Muscle of leg (tissue), 11 donors: ENCODE results near the gene LRRC45. TPM values are rescaled to one million over a fixed set of nuclear protein-coding genes. Genes with fewer than 3 reads are reported as not detected.

Experiments used
- DNase-seq: peaks from one replicate; pipeline ENCODE4 v3.0.0; 2013
- H3K27ac ChIP-seq: one replicate; pipeline ENCODE4 v1.5.1; 2013; ENCODE audit warnings: mild to moderate bottlenecking, low read length, control low read depth
- H3K27me3 ChIP-seq: one replicate; pipeline ENCODE4 v1.6.1; 2013; ENCODE audit warnings: low read length; ENCODE audit not compliant: control insufficient read depth, insufficient read depth
- H3K36me3 ChIP-seq: one replicate; pipeline ENCODE4 v1.6.1; 2013; ENCODE audit warnings: low read length; ENCODE audit not compliant: control insufficient read depth, insufficient read depth
- H3K4me1 ChIP-seq: one replicate; pipeline ENCODE4 v1.6.1; 2013; ENCODE audit warnings: low read length; ENCODE audit not compliant: control insufficient read depth, insufficient read depth
- H3K4me3 ChIP-seq: one replicate; pipeline ENCODE4 v1.5.1; 2013; ENCODE audit warnings: low read length, control low read depth
- H3K9me3 ChIP-seq: replicated peaks from 2 replicates; pipeline ENCODE4 v1.6.1; 2013; ENCODE audit warnings: low read depth, low read length; ENCODE audit not compliant: control insufficient read depth
- WGBS: methylation state at CpG from one replicate; pipeline ENCODE4 v1.1.5; 2013; ENCODE audit warnings: missing lambda C conversion rate; ENCODE audit not compliant: insufficient coverage; 5-methylcytosine and 5-hydroxymethylcytosine counted together
- polyA plus RNA-seq, 8 donors: library from polyadenylated mRNA; unstranded; fragments of 120-200 nt; gene quantifications; one replicate each; pipeline versions ENCODE4 v1.2.1 to v1.2.3, GENCODE V29; 2013; ENCODE audit warnings: inconsistent platforms in 1 of 8, low replicate concordance in 1 of 8; ENCODE audit not compliant: insufficient read length in 8 of 8, insufficient read depth in 1 of 8
- total RNA-seq: library from RNA; stranded (reverse); fragments of 120-200 nt; gene quantifications from one replicate; pipeline ENCODE4 v1.2.4, GENCODE V29; 2013

Gene LRRC45
- total and polyA plus RNA-seq, 9 donors: 8.4 to 12.3 (median 9.7) TPM

GRCh38 chr17:82028966-82029365 is 5.9 kb downstream of the LRRC45 start:
- Histone ChIP-seq H3K9me3 (no peaks in the 10 kb centered on the region), H3K27me3 (peaks cover 11% of the 10 kb centered on the region), H3K4me3 (no peak overlapping the region), H3K36me3 (peaks cover 5% of the 10 kb centered on the region), H3K27ac (no peak overlapping the region), H3K4me1 (peaks cover 32% of the 10 kb centered on the region)
- DNase-seq: no peak
- 94% methylated on average over 5 of the region's 9 CpGs for WGBS

GRCh38 chr17:82029391-82029790 is 6.3 kb downstream of the LRRC45 start:
- Histone ChIP-seq H3K4me3 (no peak overlapping the region), H3K27me3 (peaks cover 11% of the 10 kb centered on the region), H3K27ac (no peak overlapping the region), H3K36me3 (peaks cover 8% of the 10 kb centered on the region), H3K9me3 (no peaks in the 10 kb centered on the region), H3K4me1 (peaks cover 28% of the 10 kb centered on the region)
- WGBS: 86% methylated on average over 14 of the region's 16 CpGs
- DNase-seq: no peak

DNA sequence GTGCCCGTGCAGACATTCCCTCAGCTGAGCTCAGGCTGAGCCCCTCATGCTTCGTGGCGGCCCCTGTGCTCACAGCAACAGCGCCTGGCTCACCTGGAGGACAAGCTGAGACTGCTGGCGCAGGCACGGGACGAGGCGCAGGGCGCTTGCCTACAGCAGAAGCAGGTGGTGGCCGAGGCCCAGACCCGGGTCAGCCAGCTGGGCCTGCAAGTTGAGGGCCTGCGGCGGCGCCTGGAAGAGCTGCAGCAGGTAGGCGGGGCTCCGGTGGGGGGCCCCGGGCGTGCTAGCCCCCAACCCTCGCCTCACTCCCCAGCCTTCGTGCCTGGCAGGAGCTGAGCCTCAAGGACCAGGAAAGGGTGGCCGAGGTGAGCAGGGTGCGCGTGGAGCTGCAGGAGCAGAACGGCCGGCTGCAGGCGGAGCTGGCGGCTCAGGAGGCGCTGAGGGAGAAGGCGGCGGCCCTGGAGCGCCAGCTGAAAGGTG is 6.9 kb downstream of the LRRC45 start:
- Histone ChIP-seq H3K9me3 (no peaks in the 10 kb centered on the region), H3K36me3 (peaks cover 8% of the 10 kb centered on the region), H3K4me1 (peaks cover 27% of the 10 kb centered on the region), H3K27me3 (peaks cover 11% of the 10 kb centered on the region), H3K4me3 (no peak overlapping the region), H3K27ac (no peak overlapping the region)
- DNase-seq: no peak
- WGBS: 40% methylated on average over 30 of the region's 31 CpGs

- H3K27ac ChIP-seq: peak overlapping the region; percentile 55
- peaks cover 8% of the 10 kb centered on the region for H3K36me3 ChIP-seq
- peaks cover 11% of the 10 kb centered on the region for H3K27me3 ChIP-seq
- 1% methylated on average over 94 of the region's 94 CpGs for WGBS
- H3K4me3 ChIP-seq: peak overlapping the region; percentile 49
- peak; percentile 82 for DNase-seq
- peaks cover 27% of the 10 kb centered on the region for H3K4me1 ChIP-seq
- no peaks in the 10 kb centered on the region for H3K9me3 ChIP-seq
Observed at GRCh38 chr17:82030470-82031302, 7.6 kb downstream of the LRRC45 start.

- DNase-seq: peak; percentile 56
- Histone ChIP-seq H3K4me1 (peaks cover 31% of the 10 kb centered on the region), H3K4me3 (peak within 1 kb of the TSS; percentile 49), H3K27ac (peak within 1 kb of the TSS; percentile 55), H3K27me3 (peaks cover 11% of the 10 kb centered on the region), H3K36me3 (peaks cover 13% of the 10 kb centered on the region), H3K9me3 (no peaks in the 10 kb centered on the region)
- WGBS: under 1% methylated on average over 58 of the region's 96 CpGs
Observed at GRCh38 chr17:82031303-82031884, 8.3 kb downstream of the LRRC45 start, which contains the start of gene RAC3. Gene RAC3 (plus strand): TSS chr17:82031678. CDS start chr17:82031762, 84 bp downstream.

- Histone ChIP-seq H3K36me3 (peaks cover 13% of the 10 kb centered on the region), H3K9me3 (no peaks in the 10 kb centered on the region), H3K4me1 (peaks cover 38% of the 10 kb centered on the region), H3K27ac (no peak overlapping the region), H3K4me3 (peak overlapping the region; percentile 34), H3K27me3 (peaks cover 11% of the 10 kb centered on the region)
- WGBS: 7% methylated on average over 57 of the region's 59 CpGs
- DNase-seq: no peak
Observed at GRCh38 chr17:82031885-82032627, 9.0 kb downstream of the LRRC45 start.

DNA sequence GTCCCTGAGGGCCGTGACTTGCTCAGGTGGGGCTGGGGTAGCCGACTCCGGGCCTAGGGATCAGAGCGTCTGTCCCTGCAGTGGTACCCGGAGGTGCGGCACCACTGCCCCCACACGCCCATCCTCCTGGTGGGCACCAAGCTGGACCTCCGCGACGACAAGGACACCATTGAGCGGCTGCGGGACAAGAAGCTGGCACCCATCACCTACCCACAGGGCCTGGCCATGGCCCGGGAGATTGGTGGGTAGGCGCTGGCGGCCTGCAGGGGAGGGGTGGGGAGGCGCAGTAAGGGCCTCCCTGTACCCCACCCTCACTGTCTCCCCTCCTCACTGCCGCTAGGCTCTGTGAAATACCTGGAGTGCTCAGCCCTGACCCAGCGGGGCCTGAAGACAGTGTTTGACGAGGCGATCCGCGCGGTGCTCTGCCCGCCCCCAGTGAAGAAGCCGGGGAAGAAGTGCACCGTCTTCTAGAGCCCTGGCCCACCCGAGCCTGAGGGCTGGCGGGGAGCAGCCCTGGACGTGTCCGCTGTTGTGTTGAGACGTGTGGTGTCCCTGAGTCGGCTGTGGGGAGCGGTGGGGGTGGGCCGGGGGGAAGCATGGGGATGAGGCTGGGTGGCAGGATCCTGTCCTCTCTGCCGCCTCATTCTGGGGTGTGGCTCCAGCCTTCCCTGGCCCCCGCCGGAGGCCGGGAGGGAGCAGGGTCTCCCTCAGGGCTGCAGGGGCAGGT is 10.4 kb downstream of the LRRC45 start:
- H3K4me1 ChIP-seq: peaks cover 40% of the 10 kb centered on the region
- H3K27ac ChIP-seq: no peak overlapping the region
- no peak overlapping the region for H3K4me3 ChIP-seq
- H3K9me3 ChIP-seq: no peaks in the 10 kb centered on the region
- H3K27me3 ChIP-seq: peaks cover 11% of the 10 kb centered on the region
- peaks cover 8% of the 10 kb centered on the region for H3K36me3 ChIP-seq
- 87% methylated on average over 20 of the region's 38 CpGs for WGBS
- no peak for DNase-seq

- 78% methylated on average over 20 of the region's 23 CpGs for WGBS
Observed at GRCh38 chr17:82034371-82035011, 11.4 kb downstream of the LRRC45 start.

GRCh38 chr17:82035488-82035887 is 12.4 kb downstream of the LRRC45 start:
- peaks cover 11% of the 10 kb centered on the region for H3K27me3 ChIP-seq
- peaks cover 8% of the 10 kb centered on the region for H3K36me3 ChIP-seq
- H3K4me1 ChIP-seq: peaks cover 31% of the 10 kb centered on the region
- no peaks in the 10 kb centered on the region for H3K9me3 ChIP-seq
- H3K27ac ChIP-seq: no peak overlapping the region
- H3K4me3 ChIP-seq: no peak overlapping the region
- no peak for DNase-seq
- 85% methylated on average over 5 of the region's 8 CpGs for WGBS

More at GRCh38 chr17:82034371-82035011, 11.4 kb downstream of the LRRC45 start:
- Histone ChIP-seq H3K9me3 (no peaks in the 10 kb centered on the region), H3K4me3 (no peak overlapping the region), H3K36me3 (peaks cover 8% of the 10 kb centered on the region), H3K4me1 (peaks cover 40% of the 10 kb centered on the region), H3K27ac (no peak overlapping the region), H3K27me3 (peaks cover 11% of the 10 kb centered on the region)
- DNase-seq: no peak
